GM19025 (cell line): Measurements from ENCODE around the gene NPAS3.

ENCODE experiments used
- ATAC-seq: cut with Tn5 transposase; IDR thresholded peaks from one replicate; pipeline ENCODE4 v1.9.1; 2021; ENCODE audit warnings: mild to moderate bottlenecking, low read depth, moderate library complexity; ENCODE audit not compliant: unreplicated experiment

NPAS3 gene

GRCh38 chr14:33711811-33712216 is 773.1 kb downstream of the NPAS3 start:
- no peak for ATAC-seq

GRCh38 chr14:33714527-33715226 is 776.0 kb downstream of the NPAS3 start:
- ATAC-seq: no peak

- ATAC-seq: no peak
Observed at GRCh38 chr14:33715227-33715528, 776.5 kb downstream of the NPAS3 start.

DNA sequence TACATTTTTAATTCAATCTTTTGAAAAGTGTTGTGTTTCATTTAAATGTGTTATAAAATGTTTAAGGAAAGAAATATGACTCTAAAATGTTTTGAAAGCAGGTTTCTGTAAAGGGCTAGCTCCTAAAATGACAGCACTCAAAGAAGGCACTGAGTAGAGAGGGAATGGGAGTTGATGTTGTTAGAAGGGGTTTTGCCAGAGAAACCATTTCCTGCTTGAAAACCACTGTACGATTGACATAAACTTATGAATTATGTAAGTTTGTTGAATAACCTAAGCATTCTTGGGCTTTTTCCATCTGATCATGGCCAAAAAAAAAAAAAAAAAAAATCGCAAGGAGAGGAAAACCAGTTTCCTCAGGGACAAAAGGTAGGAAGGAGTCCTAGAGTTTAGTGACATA is 778.2 kb downstream of the NPAS3 start:
- no peak for ATAC-seq

GRCh38 chr14:33717866-33718265 is 779.2 kb downstream of the NPAS3 start:
- no peak for ATAC-seq

GRCh38 chr14:33720284-33720787 is 781.7 kb downstream of the NPAS3 start:
- ATAC-seq: no peak

- ATAC-seq: no peak
Observed at GRCh38 chr14:33726685-33727084, 788.0 kb downstream of the NPAS3 start.

DNA sequence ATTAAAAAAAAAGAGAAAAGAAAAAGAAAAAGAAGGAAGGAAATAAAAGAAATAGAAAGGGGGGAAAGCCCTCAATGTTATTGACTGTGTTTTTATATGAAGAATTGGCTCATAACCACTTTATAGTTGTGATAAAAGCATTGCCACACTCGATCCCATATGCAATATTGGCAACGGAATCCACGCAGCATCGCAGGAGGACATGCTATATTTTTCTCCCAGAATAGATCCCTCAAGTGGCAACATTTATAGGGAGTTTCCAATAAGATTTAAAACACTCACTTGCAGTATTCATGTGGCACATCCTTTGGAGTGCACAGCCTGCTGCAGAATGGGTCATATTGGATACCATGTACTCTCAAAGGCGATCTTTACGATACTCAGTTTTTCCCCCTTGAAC is 788.9 kb downstream of the NPAS3 start:
- no peak for ATAC-seq

DNA sequence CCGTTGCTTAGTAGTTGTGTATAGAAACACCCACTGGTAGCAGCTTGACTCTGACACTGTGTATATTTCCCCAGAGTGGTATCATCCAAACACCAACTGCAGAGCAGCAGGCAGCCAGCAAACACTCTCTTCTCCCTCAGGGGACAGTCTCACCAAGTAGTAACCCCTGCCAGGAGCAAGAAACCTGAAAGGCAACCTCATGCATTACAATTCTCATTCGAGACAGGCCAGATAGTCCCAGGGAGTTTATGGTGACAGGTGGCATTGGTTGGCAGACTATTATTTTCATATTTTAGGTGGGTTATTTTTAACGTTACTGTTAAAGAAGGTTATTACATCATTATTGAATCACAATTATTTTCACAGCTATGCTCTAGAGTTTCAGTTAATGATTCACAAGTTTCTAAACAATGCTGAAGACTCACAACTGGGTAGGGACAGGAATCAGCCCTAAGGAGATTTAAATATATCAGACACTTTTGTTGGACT is 789.4 kb downstream of the NPAS3 start:
- ATAC-seq: no peak

DNA sequence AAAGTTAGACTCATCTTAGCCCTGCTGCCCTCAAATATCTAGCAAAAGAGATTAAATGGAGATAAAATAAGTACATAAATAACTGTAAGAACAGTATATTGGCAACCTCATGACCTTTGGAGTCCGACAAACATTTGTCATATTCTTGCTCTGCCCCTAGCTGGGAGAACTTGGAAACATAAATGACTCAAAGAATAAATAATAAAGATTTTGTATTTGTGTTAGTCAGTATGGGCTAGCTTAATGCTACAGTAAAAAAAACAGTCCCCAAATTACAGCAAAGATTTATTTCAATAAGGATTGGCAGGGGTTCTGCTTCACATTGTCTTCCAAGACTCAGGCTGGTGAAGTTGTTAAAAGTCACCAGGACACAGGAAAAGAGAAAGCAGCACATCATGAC is 791.5 kb downstream of the NPAS3 start:
- no peak for ATAC-seq

DNA sequence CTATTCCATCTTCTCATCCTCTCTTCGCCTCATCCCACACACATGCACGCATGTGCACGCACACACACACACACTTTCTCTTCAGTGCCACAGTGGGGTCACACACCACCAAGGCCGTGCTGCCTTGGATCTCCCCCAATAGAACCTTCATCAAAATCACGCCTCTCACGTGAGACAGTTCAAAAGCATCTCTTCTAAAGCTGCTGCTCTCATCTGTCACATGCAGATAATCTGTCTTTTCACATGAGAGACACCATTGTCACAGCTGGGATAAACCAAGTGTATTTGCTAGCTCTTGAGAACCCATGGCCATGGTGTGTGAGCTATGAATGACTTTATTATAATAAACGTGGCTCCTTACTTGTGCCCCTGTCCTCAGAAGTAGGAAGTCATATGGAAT is 793.5 kb downstream of the NPAS3 start:
- no peak for ATAC-seq

- no peak for ATAC-seq
Observed at GRCh38 chr14:33733310-33733709, 794.6 kb downstream of the NPAS3 start.

DNA sequence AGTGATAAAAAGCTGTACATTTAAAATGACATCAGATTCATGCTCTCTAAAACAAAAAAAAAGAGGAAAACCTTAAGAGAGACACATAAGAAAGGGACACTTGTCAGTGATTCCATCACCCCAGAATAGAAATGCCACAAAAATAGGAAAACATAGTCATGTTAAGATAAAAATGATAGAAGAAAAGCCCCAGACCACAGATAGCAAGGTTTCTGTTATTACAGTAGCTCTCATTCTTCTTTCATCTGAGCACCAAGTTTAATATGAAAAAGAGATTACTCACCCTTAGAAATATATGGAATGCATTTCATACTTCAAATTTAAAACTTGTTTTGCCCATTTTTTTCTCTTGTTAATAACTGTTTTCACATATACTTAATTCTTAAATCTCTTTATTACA is 795.0 kb downstream of the NPAS3 start:
- ATAC-seq: no peak

GRCh38 chr14:33734387-33734786 is 795.7 kb downstream of the NPAS3 start:
- ATAC-seq: no peak

DNA sequence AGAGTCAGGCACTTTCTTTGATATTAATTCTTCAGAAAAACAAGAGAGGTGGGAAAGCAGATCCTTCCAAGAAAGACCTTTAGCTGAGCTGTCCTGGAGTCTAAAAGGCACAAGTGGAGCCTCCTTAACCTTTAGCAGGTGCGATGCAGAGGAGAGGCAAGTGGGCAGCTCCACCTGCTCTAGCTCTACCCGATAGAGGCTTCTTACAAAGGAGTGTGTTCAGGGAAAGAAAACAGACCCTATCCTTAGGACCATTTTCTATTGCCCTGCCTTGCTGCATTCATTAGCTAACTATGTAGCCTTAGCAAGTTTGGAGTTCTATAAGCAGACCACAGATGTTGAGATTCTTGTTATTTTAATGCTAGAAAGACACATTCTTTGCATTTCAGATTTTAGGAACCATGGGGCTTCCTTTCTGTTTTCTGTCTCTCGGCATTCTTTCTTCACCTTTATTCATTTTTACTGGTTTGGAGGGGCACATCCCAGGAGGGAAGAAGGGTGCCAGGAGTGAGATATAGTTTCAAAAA is 797.7 kb downstream of the NPAS3 start:
- ATAC-seq: no peak

GRCh38 chr14:33736979-33737378 is 798.3 kb downstream of the NPAS3 start:
- ATAC-seq: no peak

GRCh38 chr14:33737446-33737845 is 798.8 kb downstream of the NPAS3 start:
- ATAC-seq: no peak

- ATAC-seq: no peak
Observed at GRCh38 chr14:33738029-33738428, 799.4 kb downstream of the NPAS3 start.

DNA sequence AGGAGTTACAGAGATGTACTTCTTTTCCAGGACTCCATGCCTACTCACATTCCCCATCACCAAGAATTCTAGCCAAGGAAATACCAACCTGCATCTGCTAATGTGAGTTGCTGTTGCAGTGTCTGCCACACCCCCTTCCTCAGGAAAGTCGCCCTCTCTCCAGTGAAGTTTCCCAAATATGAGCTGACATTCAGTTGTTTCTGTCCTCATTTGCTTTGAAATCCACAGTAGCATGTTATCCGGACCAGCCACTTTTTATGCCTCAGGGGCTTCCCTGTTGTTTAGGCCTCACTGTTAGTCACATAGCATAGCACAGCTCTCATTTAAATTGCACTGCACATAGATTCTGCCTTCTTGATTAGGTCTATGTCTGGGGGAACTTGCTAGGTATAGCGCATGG is 799.8 kb downstream of the NPAS3 start:
- ATAC-seq: no peak

DNA sequence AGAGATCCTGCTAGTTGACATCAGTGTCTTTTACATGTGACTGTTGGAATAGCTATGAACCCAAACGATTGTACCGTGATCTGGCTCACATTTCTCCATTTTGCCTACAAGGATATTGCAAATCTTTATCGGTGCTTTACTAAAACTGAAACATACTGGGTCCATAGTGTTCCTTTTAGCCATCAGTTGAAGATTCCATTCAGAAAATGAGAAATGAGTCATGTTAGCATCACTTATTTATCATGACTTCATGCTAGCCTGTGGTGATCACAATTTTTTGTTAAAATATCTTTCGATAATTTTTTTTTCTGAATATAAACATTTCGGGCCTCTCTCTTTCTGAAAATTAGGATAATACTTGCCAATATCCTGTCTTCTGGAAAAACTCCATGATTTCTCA is 801.9 kb downstream of the NPAS3 start:
- no peak for ATAC-seq

- no peak for ATAC-seq
Observed at GRCh38 chr14:33742166-33742565, 803.5 kb downstream of the NPAS3 start.

DNA sequence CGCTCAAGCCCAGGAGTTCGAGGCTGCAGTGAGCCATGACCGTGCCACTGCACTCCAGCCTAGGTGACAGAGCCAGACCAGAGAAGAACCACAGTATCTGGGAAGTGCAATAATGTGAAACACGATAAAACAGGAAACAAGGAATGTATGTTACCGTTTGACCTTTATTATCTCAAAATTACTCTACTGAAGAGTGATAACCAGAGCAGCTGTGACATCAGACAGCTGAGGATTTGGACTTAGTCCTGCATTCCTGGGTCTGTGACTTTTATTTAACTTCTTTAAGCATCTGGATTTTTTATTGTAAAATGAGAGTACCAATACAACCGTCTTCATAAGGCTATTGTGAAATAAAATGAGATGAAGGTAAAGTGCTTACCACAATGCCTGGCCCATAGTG is 806.5 kb downstream of the NPAS3 start:
- no peak for ATAC-seq
